Brain microvascular endothelial cell (primary cell): Measurements from ENCODE around the gene TRA2A.
A peak's percentile ranks its signal among the peaks of the same experiment; 100 is the strongest.
"Not testable (repeated sequence)": the region's sequence is repeated elsewhere in the genome, so short reads cannot be mapped to it uniquely, and the experiment has no call there.

ENCODE experiments used
- DNase-seq: peaks from one replicate; pipeline ENCODE4 v3.0.0-alpha.2; 2020
- H3K27ac ChIP-seq: fragments of 250-450 bp; sonication (Bioruptor Pico); 2 replicates; pipeline ENCODE4 v1.5.1; 2020; ENCODE audit warnings: mild to moderate bottlenecking, moderate library complexity
- H3K27me3 ChIP-seq: fragments of 250-450 bp; sonication (Bioruptor Pico); replicated peaks from 2 replicates; pipeline ENCODE4 v1.5.1; 2020; ENCODE audit warnings: mild to moderate bottlenecking
- H3K36me3 ChIP-seq: fragments of 250-450 bp; sonication (Bioruptor Pico); replicated peaks from 2 replicates; pipeline ENCODE4 v1.5.1; 2020; ENCODE audit warnings: mild to moderate bottlenecking
- H3K4me3 ChIP-seq: 2 replicates; pipeline ENCODE4 v1.5.1; 2011; ENCODE audit warnings: low read depth, mild to moderate bottlenecking, control low read depth, low read length, moderate library complexity
- in situ Hi-C: cut with HindIII; loops from 2 replicates; pipeline ENCODE4 v1.10.0; 2017; ENCODE audit warnings: low sequenced_read_pairs, low pct_ligation_motif_present
- TF ChIP-seq, protein P1 (sequence below): IDR thresholded peaks from 2 replicates; pipeline ENCODE4 v1.5.1; 2011; ENCODE audit warnings: low read depth, mild to moderate bottlenecking, moderate library complexity, low read length, control low read depth, inconsistent platforms; ENCODE audit errors: missing control alignments

Gene TRA2A

GRCh38 chr7:23523486-23524075 lies 8.2 kb downstream of the TRA2A start:
- TF ChIP-seq, protein P1, sequence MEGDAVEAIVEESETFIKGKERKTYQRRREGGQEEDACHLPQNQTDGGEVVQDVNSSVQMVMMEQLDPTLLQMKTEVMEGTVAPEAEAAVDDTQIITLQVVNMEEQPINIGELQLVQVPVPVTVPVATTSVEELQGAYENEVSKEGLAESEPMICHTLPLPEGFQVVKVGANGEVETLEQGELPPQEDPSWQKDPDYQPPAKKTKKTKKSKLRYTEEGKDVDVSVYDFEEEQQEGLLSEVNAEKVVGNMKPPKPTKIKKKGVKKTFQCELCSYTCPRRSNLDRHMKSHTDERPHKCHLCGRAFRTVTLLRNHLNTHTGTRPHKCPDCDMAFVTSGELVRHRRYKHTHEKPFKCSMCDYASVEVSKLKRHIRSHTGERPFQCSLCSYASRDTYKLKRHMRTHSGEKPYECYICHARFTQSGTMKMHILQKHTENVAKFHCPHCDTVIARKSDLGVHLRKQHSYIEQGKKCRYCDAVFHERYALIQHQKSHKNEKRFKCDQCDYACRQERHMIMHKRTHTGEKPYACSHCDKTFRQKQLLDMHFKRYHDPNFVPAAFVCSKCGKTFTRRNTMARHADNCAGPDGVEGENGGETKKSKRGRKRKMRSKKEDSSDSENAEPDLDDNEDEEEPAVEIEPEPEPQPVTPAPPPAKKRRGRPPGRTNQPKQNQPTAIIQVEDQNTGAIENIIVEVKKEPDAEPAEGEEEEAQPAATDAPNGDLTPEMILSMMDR, result no peak

DNA sequence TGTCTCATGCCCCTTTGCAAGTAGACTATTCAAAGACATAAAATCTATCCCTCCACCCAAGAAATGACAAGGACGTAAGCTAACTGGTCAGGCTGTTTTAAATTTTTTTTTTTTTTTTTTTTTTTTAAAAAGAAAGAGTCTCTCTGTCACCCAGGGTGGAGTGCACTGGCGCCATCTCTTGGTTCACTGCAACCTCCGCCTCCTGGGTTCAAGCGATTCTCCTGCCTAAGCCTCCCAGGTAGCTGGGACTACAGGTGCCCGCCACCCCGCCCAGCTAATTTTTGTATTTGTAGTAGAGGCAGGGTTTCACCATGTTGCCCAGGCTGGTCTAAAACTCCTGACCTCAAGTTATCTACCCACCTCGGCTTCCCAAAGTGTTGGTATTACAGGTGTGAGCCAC lies 11.2 kb downstream of the TRA2A start:
- no peak for DNase-seq
- Histone ChIP-seq H3K27me3 (no peaks in the 10 kb centered on the region), H3K36me3 (peaks cover 50% of the 10 kb centered on the region), H3K4me3 (no peak overlapping the region), H3K27ac (no peak overlapping the region)
- TF ChIP-seq, protein P1, result peak; percentile 40
- in situ Hi-C loops, result loop anchor here (10.0 kb wide), 1 partner anchor 246 kb away; no protein-coding TSS in a partner anchor

More at GRCh38 chr7:23523486-23524075, 8.2 kb downstream of the TRA2A start:
- Histone ChIP-seq H3K27ac (no peak overlapping the region), H3K27me3 (no peaks in the 10 kb centered on the region), H3K4me3 (no peak overlapping the region), H3K36me3 (peaks cover 27% of the 10 kb centered on the region)
- in situ Hi-C loops, result loop anchor here (10.0 kb wide), 1 partner anchor 249 kb away; no protein-coding TSS in a partner anchor
- no peak for DNase-seq

GRCh38 chr7:23514755-23515154 lies 17.0 kb downstream of the TRA2A start:
- no peak for DNase-seq
- H3K27ac ChIP-seq, result no peak overlapping the region
- no peak overlapping the region for H3K4me3 ChIP-seq
- no peaks in the 10 kb centered on the region for H3K27me3 ChIP-seq
- TF ChIP-seq, protein P1, result no peak
- peaks cover 77% of the 10 kb centered on the region for H3K36me3 ChIP-seq
- in situ Hi-C loops, result no loop called here

DNA sequence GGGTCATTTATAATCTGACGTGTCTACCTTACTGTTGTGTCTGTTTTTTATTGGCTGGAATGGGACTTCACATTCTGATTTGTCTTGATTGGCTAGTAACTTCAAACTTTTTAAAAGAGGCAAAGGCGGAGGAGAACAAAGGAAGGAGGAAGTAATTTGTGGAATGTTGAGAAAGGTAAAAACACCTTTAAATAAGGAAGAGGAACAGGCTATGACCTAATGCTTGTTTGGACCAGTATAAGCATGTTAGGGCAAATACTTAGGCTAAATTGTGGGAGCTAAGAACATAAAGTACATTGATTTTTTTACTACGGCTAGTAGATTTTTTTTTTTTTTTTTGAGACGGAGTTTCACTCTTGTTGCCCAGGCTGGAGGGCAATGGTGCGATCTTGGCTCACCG lies 18.0 kb downstream of the TRA2A start:
- in situ Hi-C loops, H3K4me3 ChIP-seq, H3K27me3 ChIP-seq, H3K27ac ChIP-seq, DNase-seq: not testable (repeated sequence)
- peaks cover 79% of the 10 kb centered on the region for H3K36me3 ChIP-seq

DNA sequence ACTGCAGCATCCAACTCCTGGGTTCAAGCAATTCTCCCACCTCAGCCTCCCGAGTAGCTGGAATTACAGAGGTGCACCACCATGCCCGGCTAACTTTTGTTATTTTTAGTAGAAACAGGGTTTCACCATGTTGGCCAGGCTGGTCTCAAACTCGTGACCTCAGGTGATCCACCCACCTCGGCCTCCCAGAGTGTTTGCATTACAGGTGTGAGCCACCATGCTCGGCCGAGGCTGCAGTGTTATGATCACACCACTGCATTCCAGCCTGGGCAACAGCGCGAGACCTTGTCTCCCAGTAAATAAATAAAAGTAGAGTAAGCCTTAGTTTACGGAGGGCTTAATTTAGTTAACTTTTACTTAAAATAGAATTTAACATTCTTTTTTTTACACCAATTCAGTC lies 37.8 kb downstream of the TRA2A start:
- TF ChIP-seq, protein P1, result no peak
- in situ Hi-C loops, result no loop called here
- no peak overlapping the region for H3K4me3 ChIP-seq
- no peak for DNase-seq
- peaks cover 3% of the 10 kb centered on the region for H3K36me3 ChIP-seq
- no peaks in the 10 kb centered on the region for H3K27me3 ChIP-seq
- H3K27ac ChIP-seq, result no peak overlapping the region

DNA sequence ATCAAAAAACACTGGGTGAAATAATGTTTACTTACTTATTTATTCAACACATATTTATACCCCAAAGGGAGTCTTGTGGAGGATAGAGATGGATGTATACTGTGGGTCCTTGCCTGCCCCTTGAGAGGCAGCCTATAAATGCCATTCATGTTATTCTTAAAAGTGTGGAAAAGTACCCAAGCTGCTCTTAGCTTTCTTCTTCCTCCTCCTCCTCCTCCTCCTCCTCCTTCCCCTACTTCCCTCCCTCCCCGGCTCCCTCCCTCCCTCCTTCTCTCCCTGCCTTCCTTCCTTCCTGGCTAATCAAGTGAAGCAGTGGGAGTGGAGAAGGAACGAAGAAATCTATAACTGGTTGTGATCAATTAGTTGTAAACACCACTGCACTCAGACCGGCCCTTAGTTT lies 40.3 kb downstream of the TRA2A start:
- DNase-seq, result no peak
- TF ChIP-seq, protein P1, result no peak
- Histone ChIP-seq H3K36me3 (no peaks in the 10 kb centered on the region), H3K4me3 (no peak overlapping the region), H3K27me3 (no peaks in the 10 kb centered on the region), H3K27ac (no peak overlapping the region)
- in situ Hi-C loops, result no loop called here
